ENCODE data around the gene ST6GAL2. TPM values are rescaled to one million over a fixed set of nuclear protein-coding genes. Genes with fewer than 3 reads are reported as not detected.

ST6GAL2 gene
- total RNA-seq, 1 experiment from 2014 or later, result 11.0 TPM

DNA sequence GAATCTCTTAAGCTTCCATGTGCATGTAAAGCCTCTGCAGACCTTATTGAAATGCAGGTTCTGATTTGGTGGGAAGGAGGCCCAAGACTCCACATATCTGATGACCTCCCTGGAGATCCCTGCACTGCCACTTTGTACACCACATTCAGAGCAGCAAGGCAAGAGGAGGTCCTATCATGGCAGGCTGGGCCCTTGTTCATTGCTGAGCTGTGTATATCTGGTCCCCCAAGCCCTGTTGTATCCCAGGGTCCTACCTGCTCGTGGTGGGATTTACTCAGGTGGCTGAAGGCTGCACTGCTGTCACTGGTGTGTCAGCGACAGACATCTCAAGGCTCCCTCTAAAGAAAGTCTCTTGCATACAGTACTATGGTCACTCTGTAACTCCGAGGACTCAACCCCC, 114.2 kb downstream of the ST6GAL2 start:
- Mint-ChIP-seq H3K27ac (no peak overlapping the region), H3K27me3 (ENCODE audit: low read depth) (peaks cover 3% of the 10 kb centered on the region; the same call in 1 of the 2 replicates), H3K4me3 (no peak overlapping the region), H3K36me3 (peaks cover 8% of the 10 kb centered on the region), H3K4me1 (peaks cover 22% of the 10 kb centered on the region), H3K9me3 (peaks cover 15% of the 10 kb centered on the region)
- POLR2A ChIA-PET, result no interaction called here
- DNase-seq (ENCODE audit: low spot score) (no peak), ATAC-seq (no peak)
- CTCF ChIA-PET, result no interaction called here
- TF ChIP-seq TCF7 (CRISPR knock-in tag; IDR thresholded peaks at IDR 0.05; ENCODE audit: low read depth), result no peak
- no peak for TF ChIP-seq USF2 (CRISPR knock-in tag; IDR thresholded peaks at IDR 0.05)
- TF ChIP-seq, protein P1, sequence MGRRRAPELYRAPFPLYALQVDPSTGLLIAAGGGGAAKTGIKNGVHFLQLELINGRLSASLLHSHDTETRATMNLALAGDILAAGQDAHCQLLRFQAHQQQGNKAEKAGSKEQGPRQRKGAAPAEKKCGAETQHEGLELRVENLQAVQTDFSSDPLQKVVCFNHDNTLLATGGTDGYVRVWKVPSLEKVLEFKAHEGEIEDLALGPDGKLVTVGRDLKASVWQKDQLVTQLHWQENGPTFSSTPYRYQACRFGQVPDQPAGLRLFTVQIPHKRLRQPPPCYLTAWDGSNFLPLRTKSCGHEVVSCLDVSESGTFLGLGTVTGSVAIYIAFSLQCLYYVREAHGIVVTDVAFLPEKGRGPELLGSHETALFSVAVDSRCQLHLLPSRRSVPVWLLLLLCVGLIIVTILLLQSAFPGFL (CRISPR knock-in tag; IDR thresholded peaks at IDR 0.05; ENCODE audit: borderline replicate concordance), result no peak
- TF ChIP-seq TEAD1 (CRISPR knock-in tag; IDR thresholded peaks at IDR 0.05), result no peak
- no peak for TF ChIP-seq JAZF1 (CRISPR knock-in tag; IDR thresholded peaks at IDR 0.05)
- no peak for TF ChIP-seq ZBTB43 (CRISPR knock-in tag; IDR thresholded peaks at IDR 0.05)
- TF ChIP-seq ZSCAN18 (CRISPR knock-in tag; IDR thresholded peaks at IDR 0.05), result no peak
- TF ChIP-seq NR1H2 (CRISPR knock-in tag; IDR thresholded peaks at IDR 0.05), result no peak

DNA sequence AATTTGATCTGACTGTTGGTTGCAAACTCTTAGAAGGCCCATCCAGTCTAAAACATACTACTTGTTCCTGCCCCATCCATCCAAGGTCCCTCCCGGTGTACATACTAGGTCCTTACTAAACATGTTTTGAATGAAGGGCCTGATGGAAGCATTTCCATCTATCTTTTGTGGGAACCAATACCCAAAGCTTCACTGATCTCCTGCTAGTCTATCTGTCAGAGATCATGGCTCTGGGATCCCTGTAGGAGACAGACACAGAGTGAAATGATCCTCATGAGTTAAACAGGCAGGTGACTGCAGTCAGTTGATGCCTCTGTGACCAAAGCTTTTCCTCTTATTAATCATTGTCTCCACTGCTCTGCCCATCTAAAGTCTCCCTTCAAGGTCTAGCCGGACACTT, 115.0 kb downstream of the ST6GAL2 start:
- H3K36me3 Mint-ChIP-seq, result peaks cover 5% of the 10 kb centered on the region
- H3K27ac Mint-ChIP-seq, result no peak overlapping the region
- POLR2A ChIA-PET, result no interaction called here
- H3K27me3 Mint-ChIP-seq (ENCODE audit: low read depth), result peaks cover 3% of the 10 kb centered on the region; the same call in 1 of the 2 replicates
- CTCF ChIA-PET, result no interaction called here
- H3K4me1 Mint-ChIP-seq, result peaks cover 22% of the 10 kb centered on the region
- DNase-seq (ENCODE audit: low spot score), result no peak
- H3K4me3 Mint-ChIP-seq, result no peak overlapping the region
- TF ChIP-seq TEAD1 (CRISPR knock-in tag; IDR thresholded peaks at IDR 0.05), result no peak
- no peak for TF ChIP-seq GTF2I (CRISPR knock-in tag; conservative IDR thresholded peaks at IDR 0.05)
- no peak for TF ChIP-seq ZNF138 (CRISPR knock-in tag; conservative IDR thresholded peaks at IDR 0.05)
- no peak for TF ChIP-seq TP53 (CRISPR knock-in tag; IDR thresholded peaks at IDR 0.05)
- TF ChIP-seq ZNF423 (CRISPR knock-in tag; IDR thresholded peaks at IDR 0.05), result no peak
- no peak for TF ChIP-seq ETV6 (CRISPR knock-in tag; IDR thresholded peaks at IDR 0.05)
- TF ChIP-seq, protein P1 (CRISPR knock-in tag; IDR thresholded peaks at IDR 0.05; ENCODE audit: borderline replicate concordance), result no peak
- TF ChIP-seq CREM (CRISPR knock-in tag; IDR thresholded peaks at IDR 0.05), result no peak
- no peak for TF ChIP-seq NR3C1 (CRISPR knock-in tag; conservative IDR thresholded peaks at IDR 0.05; ENCODE audit: low read depth)
- TF ChIP-seq ZNF671 (CRISPR knock-in tag; IDR thresholded peaks at IDR 0.05), result no peak
- no peak for TF ChIP-seq SP1 (CRISPR knock-in tag; conservative IDR thresholded peaks at IDR 0.05)
- no peak for TF ChIP-seq TCF7 (CRISPR knock-in tag; IDR thresholded peaks at IDR 0.05; ENCODE audit: low read depth)
- no peak for TF ChIP-seq ZNF121 (CRISPR knock-in tag; IDR thresholded peaks at IDR 0.05)
- no peak for TF ChIP-seq EMX1 (CRISPR knock-in tag; IDR thresholded peaks at IDR 0.05)
- TF ChIP-seq, protein P2, sequence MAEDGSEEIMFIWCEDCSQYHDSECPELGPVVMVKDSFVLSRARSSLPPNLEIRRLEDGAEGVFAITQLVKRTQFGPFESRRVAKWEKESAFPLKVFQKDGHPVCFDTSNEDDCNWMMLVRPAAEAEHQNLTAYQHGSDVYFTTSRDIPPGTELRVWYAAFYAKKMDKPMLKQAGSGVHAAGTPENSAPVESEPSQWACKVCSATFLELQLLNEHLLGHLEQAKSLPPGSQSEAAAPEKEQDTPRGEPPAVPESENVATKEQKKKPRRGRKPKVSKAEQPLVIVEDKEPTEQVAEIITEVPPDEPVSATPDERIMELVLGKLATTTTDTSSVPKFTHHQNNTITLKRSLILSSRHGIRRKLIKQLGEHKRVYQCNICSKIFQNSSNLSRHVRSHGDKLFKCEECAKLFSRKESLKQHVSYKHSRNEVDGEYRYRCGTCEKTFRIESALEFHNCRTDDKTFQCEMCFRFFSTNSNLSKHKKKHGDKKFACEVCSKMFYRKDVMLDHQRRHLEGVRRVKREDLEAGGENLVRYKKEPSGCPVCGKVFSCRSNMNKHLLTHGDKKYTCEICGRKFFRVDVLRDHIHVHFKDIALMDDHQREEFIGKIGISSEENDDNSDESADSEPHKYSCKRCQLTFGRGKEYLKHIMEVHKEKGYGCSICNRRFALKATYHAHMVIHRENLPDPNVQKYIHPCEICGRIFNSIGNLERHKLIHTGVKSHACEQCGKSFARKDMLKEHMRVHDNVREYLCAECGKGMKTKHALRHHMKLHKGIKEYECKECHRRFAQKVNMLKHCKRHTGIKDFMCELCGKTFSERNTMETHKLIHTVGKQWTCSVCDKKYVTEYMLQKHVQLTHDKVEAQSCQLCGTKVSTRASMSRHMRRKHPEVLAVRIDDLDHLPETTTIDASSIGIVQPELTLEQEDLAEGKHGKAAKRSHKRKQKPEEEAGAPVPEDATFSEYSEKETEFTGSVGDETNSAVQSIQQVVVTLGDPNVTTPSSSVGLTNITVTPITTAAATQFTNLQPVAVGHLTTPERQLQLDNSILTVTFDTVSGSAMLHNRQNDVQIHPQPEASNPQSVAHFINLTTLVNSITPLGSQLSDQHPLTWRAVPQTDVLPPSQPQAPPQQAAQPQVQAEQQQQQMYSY (CRISPR knock-in tag; IDR thresholded peaks at IDR 0.05), result no peak
- TF ChIP-seq CREB1 (CRISPR knock-in tag; IDR thresholded peaks at IDR 0.05), result no peak
- no peak for TF ChIP-seq NR2C2 (CRISPR knock-in tag; IDR thresholded peaks at IDR 0.05)
- no peak for ATAC-seq
- H3K9me3 Mint-ChIP-seq, result peaks cover 12% of the 10 kb centered on the region

Measured in WTC11 (cell line).